ENCODE results near the gene CCDC198.

DNA sequence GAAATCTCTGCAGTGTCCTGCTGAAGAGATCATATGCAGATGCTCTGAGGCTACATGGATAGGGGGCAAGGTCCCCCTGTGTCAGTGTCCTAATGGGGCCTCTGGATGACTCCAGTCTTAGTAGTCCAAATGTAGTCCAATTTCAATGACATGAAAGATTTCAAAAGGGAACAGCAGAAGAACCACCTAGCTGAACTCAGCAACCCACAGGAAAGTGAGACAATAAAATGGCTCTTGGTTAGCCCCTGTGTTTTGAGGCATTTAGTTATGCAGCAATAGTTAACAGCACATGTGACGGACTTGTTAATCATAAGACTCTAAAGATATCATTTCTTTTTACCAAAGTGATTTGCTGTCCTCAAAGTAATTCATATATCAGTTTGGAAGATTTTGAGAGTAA, 22.7 kb downstream of the CCDC198 start:
- TF ChIP-seq, protein P1, sequence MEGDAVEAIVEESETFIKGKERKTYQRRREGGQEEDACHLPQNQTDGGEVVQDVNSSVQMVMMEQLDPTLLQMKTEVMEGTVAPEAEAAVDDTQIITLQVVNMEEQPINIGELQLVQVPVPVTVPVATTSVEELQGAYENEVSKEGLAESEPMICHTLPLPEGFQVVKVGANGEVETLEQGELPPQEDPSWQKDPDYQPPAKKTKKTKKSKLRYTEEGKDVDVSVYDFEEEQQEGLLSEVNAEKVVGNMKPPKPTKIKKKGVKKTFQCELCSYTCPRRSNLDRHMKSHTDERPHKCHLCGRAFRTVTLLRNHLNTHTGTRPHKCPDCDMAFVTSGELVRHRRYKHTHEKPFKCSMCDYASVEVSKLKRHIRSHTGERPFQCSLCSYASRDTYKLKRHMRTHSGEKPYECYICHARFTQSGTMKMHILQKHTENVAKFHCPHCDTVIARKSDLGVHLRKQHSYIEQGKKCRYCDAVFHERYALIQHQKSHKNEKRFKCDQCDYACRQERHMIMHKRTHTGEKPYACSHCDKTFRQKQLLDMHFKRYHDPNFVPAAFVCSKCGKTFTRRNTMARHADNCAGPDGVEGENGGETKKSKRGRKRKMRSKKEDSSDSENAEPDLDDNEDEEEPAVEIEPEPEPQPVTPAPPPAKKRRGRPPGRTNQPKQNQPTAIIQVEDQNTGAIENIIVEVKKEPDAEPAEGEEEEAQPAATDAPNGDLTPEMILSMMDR (IDR thresholded peaks at IDR 0.05) = no peak
- TF ChIP-seq POLR2A (IDR thresholded peaks at IDR 0.05) = no peak
- no peak for TF ChIP-seq EP300 (IDR thresholded peaks at IDR 0.05)
- no peak for TF ChIP-seq POLR2AphosphoS5 (IDR thresholded peaks at IDR 0.05)
